HepG2 (cell line): ENCODE results near the gene RCAN2. TPM values are rescaled to one million over a fixed set of nuclear protein-coding genes. Genes with fewer than 3 reads are reported as not detected.

Experiments
- ATAC-seq: fragments of 200-7000 bp; cut with Tn5 transposase; 3 replicates; pipeline ENCODE4 v1.9.1; 2020; ENCODE audit warnings: mild to moderate bottlenecking, moderate library complexity
- BruUV-seq: library from RNA; stranded (reverse); fragments of 400-500 nt; replicated peaks from 2 replicates; lab custom pipeline; 2021; lab: Mats Ljungman, UMichigan
- CTCF ChIA-PET: fragments of 300-600 bp; formaldehyde crosslinking; extraction: SDS; loops from one replicate; lab custom pipeline; 2021; ENCODE audit warnings: low total read pairs, inconsistent platforms, low intra/inter-chr PET ratio; lab: Yijun Ruan, JAX
- POLR2A ChIA-PET: fragments of 350-600 bp; sonication (Branson Sonifier 250); formaldehyde crosslinking; loops from one replicate; lab custom pipeline; 2020; ENCODE audit warnings: antibody characterized with exemption, inconsistent platforms; lab: Yijun Ruan, JAX
- DNase-seq: peaks from one replicate; pipeline ENCODE4 v3.0.0-alpha.2; 2015; ENCODE audit warnings: low spot score
- FAIRE-seq: peaks from 3 replicates; lab custom pipeline; 2011; peaks lifted over from hg19 to GRCh38; lab: Jason Lieb, UNC
- H2AFZ ChIP-seq: one replicate; pipeline ENCODE4 v1.6.1; 2011; ENCODE audit warnings: low read length, inconsistent platforms
- H3K27ac ChIP-seq: fragments of 300-600 bp; 3 replicates; pipeline ENCODE4 v1.8.0; 2011; ENCODE audit warnings: mixed run types, mild to moderate bottlenecking, mixed read lengths, low read length, inconsistent platforms; ENCODE audit not compliant: insufficient read depth; ENCODE audit errors: extremely low read length
- H3K27me3 ChIP-seq, 2 experiments: fragments of 200-600 bp in 1 of 2; 2 replicates in 1 of 2; 3 replicates in 1 of 2; pipeline versions ENCODE4 v1.6.0 to v1.8.0; 2011; ENCODE audit warnings: low read length in 2 of 2, mild to moderate bottlenecking in 2 of 2, moderate library complexity in 2 of 2, inconsistent platforms in 1 of 2; ENCODE audit not compliant: insufficient read depth in 2 of 2, control insufficient read depth in 1 of 2
- H3K36me3 ChIP-seq, 2 experiments: fragments of 200-600 bp in 1 of 2; replicated peaks in 1 of 2; 2 replicates in 1 of 2; 3 replicates in 1 of 2; pipeline versions ENCODE4 v1.5.1 to v1.8.0; 2011; ENCODE audit warnings: low read length in 2 of 2, inconsistent platforms in 1 of 2; ENCODE audit not compliant: insufficient read depth in 2 of 2, control insufficient read depth in 1 of 2
- H3K4me1 ChIP-seq: 2 replicates; pipeline ENCODE4 v1.5.1; 2012; ENCODE audit warnings: low read length, inconsistent platforms; ENCODE audit not compliant: insufficient read depth
- H3K4me2 ChIP-seq: 2 replicates; pipeline ENCODE4 v1.6.0; 2011; ENCODE audit warnings: low read depth, low read length, inconsistent platforms
- H3K4me3 ChIP-seq, 3 experiments: fragments of 200-600 bp in 1 of 3; sonication (generic), shearing (Covaris generic) in 1 of 3; replicated peaks in 1 of 3; 2 replicates each; pipeline ENCODE4 v1.5.1; 2011 to 2016; ENCODE audit warnings: low read length in 3 of 3, inconsistent platforms in 2 of 3, low read depth in 2 of 3, mild to moderate bottlenecking in 2 of 3, control low read depth in 1 of 3, mixed read lengths in 1 of 3; ENCODE audit not compliant: insufficient read depth in 1 of 3
- H3K79me2 ChIP-seq: one replicate; pipeline ENCODE4 v1.6.1; 2011; ENCODE audit warnings: low read length, inconsistent platforms; ENCODE audit not compliant: insufficient read depth
- H3K9ac ChIP-seq: 2 replicates; pipeline ENCODE4 v1.6.0; 2011; ENCODE audit warnings: mild to moderate bottlenecking, low read depth, low read length, inconsistent platforms; ENCODE audit not compliant: insufficient read depth
- H3K9me3 ChIP-seq: 2 replicates; pipeline ENCODE4 v1.5.1; 2012; ENCODE audit warnings: mild to moderate bottlenecking, low read length
- H4K20me1 ChIP-seq: 2 replicates; pipeline ENCODE4 v1.6.0; 2011; ENCODE audit warnings: inconsistent platforms, mild to moderate bottlenecking, low read length, moderate library complexity; ENCODE audit not compliant: insufficient read depth
- CBX2 ChIP-seq, 2 experiments: fragments of 200-600 bp in 1 of 2; sonication (generic); formaldehyde crosslinking in 1 of 2; IDR thresholded peaks; 2 replicates each; pipeline versions ENCODE4 v1.7.0 to v1.8.1; 2018 to 2022; ENCODE audit warnings: low read depth in 2 of 2, low read length in 1 of 2, mild to moderate bottlenecking in 1 of 2, missing genetic modification reagents in 1 of 2
- CEBPB ChIP-seq: IDR thresholded peaks from 2 replicates; pipeline ENCODE4 v1.6.1; 2011; ENCODE audit warnings: low read depth, low read length, improper control_type of control experiment, borderline replicate concordance
- CREM ChIP-seq, 2 experiments: sonication (generic) in 1 of 2; formaldehyde crosslinking in 1 of 2; IDR thresholded peaks; 2 replicates each; pipeline versions ENCODE4 v1.4.0 to v1.6.1; 2016 to 2020; ENCODE audit warnings: antibody characterized with exemption in 1 of 2, mild to moderate bottlenecking in 1 of 2, missing genetic modification reagents in 1 of 2
- CSRNP1 ChIP-seq: sonication (generic); formaldehyde crosslinking; IDR thresholded peaks from 2 replicates; pipeline ENCODE4 v1.8.1; 2023; ENCODE audit warnings: mild to moderate bottlenecking, missing genetic modification reagents
- NPAS2 ChIP-seq: sonication (generic); formaldehyde crosslinking; IDR thresholded peaks from 2 replicates; pipeline ENCODE4 v1.8.0; 2022; ENCODE audit warnings: mild to moderate bottlenecking, missing genetic modification reagents, borderline replicate concordance
- SMARCE1 ChIP-seq: fragments of 450-650 bp; IDR thresholded peaks from 2 replicates; pipeline ENCODE4 v1.6.1; 2017; ENCODE audit warnings: borderline replicate concordance
- THAP9 ChIP-seq: sonication (generic); formaldehyde crosslinking; IDR thresholded peaks from 2 replicates; pipeline ENCODE4; 2020; ENCODE audit warnings: missing genetic modification reagents, mild to moderate bottlenecking, borderline replicate concordance
- UBTF ChIP-seq: sonication (generic); formaldehyde crosslinking; IDR thresholded peaks from 2 replicates; pipeline ENCODE4 v1.4.0; 2020; ENCODE audit warnings: mild to moderate bottlenecking, missing genetic modification reagents
- ZC3H4 ChIP-seq: sonication (generic); formaldehyde crosslinking; IDR thresholded peaks from 2 replicates; pipeline ENCODE4 v1.4.0; 2020; ENCODE audit warnings: missing genetic modification reagents, borderline replicate concordance
- ZMAT3 ChIP-seq: sonication (generic); formaldehyde crosslinking; conservative IDR thresholded peaks from 2 replicates; pipeline ENCODE4 v1.7.0; 2021; ENCODE audit warnings: missing genetic modification reagents
- ZNF10 ChIP-seq: sonication (generic); formaldehyde crosslinking; IDR thresholded peaks from 2 replicates; pipeline ENCODE4 v1.4.0; 2020; ENCODE audit warnings: mild to moderate bottlenecking, low read depth, missing genetic modification reagents, borderline replicate concordance
- ZNF251 ChIP-seq: sonication (generic); formaldehyde crosslinking; IDR thresholded peaks from 2 replicates; pipeline ENCODE4 v1.9.0; 2021; ENCODE audit warnings: mild to moderate bottlenecking, missing genetic modification reagents
- ZNF547 ChIP-seq: sonication (generic); formaldehyde crosslinking; IDR thresholded peaks from 2 replicates; pipeline ENCODE4 v1.5.1; 2020; ENCODE audit warnings: mild to moderate bottlenecking, missing genetic modification reagents
- ZNF672 ChIP-seq: sonication (generic); formaldehyde crosslinking; IDR thresholded peaks from 2 replicates; pipeline ENCODE4 v1.8.1; 2022; ENCODE audit warnings: missing genetic modification reagents
- whole genome bisulfite sequencing: methylation state at CpG from one replicate; pipeline ENCODE4 v1.1.6; 2017; ENCODE audit warnings: low lambda C conversion rate; 5-methylcytosine and 5-hydroxymethylcytosine counted together
- in situ Hi-C: cut with HindIII; loops from 2 replicates; pipeline ENCODE4 v1.10.0; 2017; ENCODE audit warnings: low pct_unique_long_range_greater_than_20kb; ENCODE audit not compliant: extremely low pct_ligation_motif_present
- intact Hi-C: fragments of 100-400 bp; cut with micrococcal nuclease; formaldehyde crosslinking; loops from one replicate; pipeline ENCODE4 v1.10.0; 2022; ENCODE audit not compliant: unreplicated experiment
- polyA plus RNA-seq, 8 experiments: library from polyadenylated mRNA; depleted of rRNA in 3 of 8; stranded (reverse) in 7 of 8; unstranded in 1 of 8; fragments of >200 nt; fragmentation: Illumina TruSeq in 4 of 8; extraction: Trizol in 4 of 8; gene quantifications; 2 replicates each; pipeline versions ENCODE4 v1.2.1 to v1.2.3, GENCODE V29; 2011 to 2016; ENCODE audit warnings: low read depth in 4 of 8, missing spikeins in 1 of 8, mixed read lengths in 1 of 8; ENCODE audit not compliant: insufficient read depth in 1 of 8
- total RNA-seq, 5 experiments: library from RNA; depleted of rRNA; stranded (reverse); fragments of >200 nt; fragmentation: Illumina TruSeq; extraction: Trizol; gene quantifications; 2 replicates each; pipeline ENCODE4 v1.2.3, GENCODE V29; 2016; ENCODE audit warnings: low read depth in 1 of 5

Gene RCAN2
- total and polyA plus RNA-seq, 2 of the 13 experiments (the other 11 are each of a cell fraction or from before 2014, with no cell fraction given), result not detected

- no peaks in the 10 kb centered on the region for H3K79me2 ChIP-seq
- 26% methylated on average over 4 of the region's 4 CpGs for WGBS
- ChIA-PET POLR2A (no interaction called here), CTCF (no interaction called here)
- no TSS peak for BruUV-seq
- intact Hi-C loops, result loop anchor here (5.0 kb wide), 1 partner anchor 1257 kb away; no protein-coding TSS in a partner anchor
- H3K27me3 ChIP-seq, result no peaks in the 10 kb centered on the region
- H3K4me2 ChIP-seq, result no peak overlapping the region
- no peak overlapping the region for H3K27ac ChIP-seq
- H2AFZ ChIP-seq, result no peak overlapping the region
- no peaks in the 10 kb centered on the region for H4K20me1 ChIP-seq
- no peaks in the 10 kb centered on the region for H3K36me3 ChIP-seq
- no peaks in the 10 kb centered on the region for H3K9me3 ChIP-seq
- in situ Hi-C loops, result no loop called here
- no peak overlapping the region for H3K4me3 ChIP-seq
- H3K4me1 ChIP-seq, result no peaks in the 10 kb centered on the region
- DNase-seq, result no peak
- ATAC-seq, result no peak
- H3K9ac ChIP-seq, result no peak overlapping the region
- FAIRE-seq, result no peak
- TF ChIP-seq ZC3H4 (CRISPR knock-in tag) (no peak), ZMAT3 (CRISPR knock-in tag) (no peak), THAP9 (CRISPR knock-in tag) (no peak), UBTF (CRISPR knock-in tag) (no peak), ZNF251 (CRISPR knock-in tag) (no peak), ZNF10 (CRISPR knock-in tag) (no peak), CBX2 (IDR thresholded peaks at IDR 0.05; ENCODE audit: low read depth, low read length) (no peak), CBX2 (CRISPR knock-in tag; IDR thresholded peaks at IDR 0.05; ENCODE audit: low read depth) (no peak), ZNF547 (CRISPR knock-in tag) (no peak), NPAS2 (CRISPR knock-in tag) (no peak), ZNF672 (no peak), CREM (IDR thresholded peaks at IDR 0.05) (no peak), CREM (CRISPR knock-in tag; IDR thresholded peaks at IDR 0.05) (no peak), CSRNP1 (no peak), CEBPB (no peak), SMARCE1 (no peak)
Observed at GRCh38 chr6:46390153-46390876, 100.9 kb downstream of the RCAN2 start.
